IPS DF 6.9 (cell line): Measurements from ENCODE around the gene COL27A1.

Source experiments
- DNase-seq: peaks from one replicate; pipeline ENCODE4 v3.0.0-alpha.2; 2013; ENCODE audit warnings: low read depth, low spot score
- H3K27ac ChIP-seq: one replicate; pipeline ENCODE4 v1.5.1; 2013; ENCODE audit warnings: low read length, control low read depth
- H3K27me3 ChIP-seq: 2 replicates; pipeline ENCODE4 v1.6.1; 2013; ENCODE audit warnings: mild to moderate bottlenecking, low read length; ENCODE audit not compliant: control insufficient read depth, insufficient read depth
- H3K36me3 ChIP-seq: 2 replicates; pipeline ENCODE4 v1.6.1; 2013; ENCODE audit warnings: low read length; ENCODE audit not compliant: control insufficient read depth, insufficient read depth
- H3K4me1 ChIP-seq: 2 replicates; pipeline ENCODE4 v1.6.1; 2013; ENCODE audit warnings: low read length; ENCODE audit not compliant: control insufficient read depth, insufficient read depth
- H3K4me3 ChIP-seq: 2 replicates; pipeline ENCODE4 v1.5.1; 2013; ENCODE audit warnings: mild to moderate bottlenecking, low read length
- H3K9me3 ChIP-seq: 2 replicates; pipeline ENCODE4 v1.6.1; 2013; ENCODE audit warnings: low read length, inconsistent platforms; ENCODE audit not compliant: control insufficient read depth, insufficient read depth
- WGBS: extraction: QIAGEN DNeasy Blood & Tissue Kit; methylation state at CpG from one replicate; pipeline ENCODE4 v1.1.7; 2013; ENCODE audit warnings: mixed read lengths, missing lambda C conversion rate; ENCODE audit not compliant: insufficient read length, insufficient coverage; 5-methylcytosine and 5-hydroxymethylcytosine counted together

COL27A1 gene

DNA sequence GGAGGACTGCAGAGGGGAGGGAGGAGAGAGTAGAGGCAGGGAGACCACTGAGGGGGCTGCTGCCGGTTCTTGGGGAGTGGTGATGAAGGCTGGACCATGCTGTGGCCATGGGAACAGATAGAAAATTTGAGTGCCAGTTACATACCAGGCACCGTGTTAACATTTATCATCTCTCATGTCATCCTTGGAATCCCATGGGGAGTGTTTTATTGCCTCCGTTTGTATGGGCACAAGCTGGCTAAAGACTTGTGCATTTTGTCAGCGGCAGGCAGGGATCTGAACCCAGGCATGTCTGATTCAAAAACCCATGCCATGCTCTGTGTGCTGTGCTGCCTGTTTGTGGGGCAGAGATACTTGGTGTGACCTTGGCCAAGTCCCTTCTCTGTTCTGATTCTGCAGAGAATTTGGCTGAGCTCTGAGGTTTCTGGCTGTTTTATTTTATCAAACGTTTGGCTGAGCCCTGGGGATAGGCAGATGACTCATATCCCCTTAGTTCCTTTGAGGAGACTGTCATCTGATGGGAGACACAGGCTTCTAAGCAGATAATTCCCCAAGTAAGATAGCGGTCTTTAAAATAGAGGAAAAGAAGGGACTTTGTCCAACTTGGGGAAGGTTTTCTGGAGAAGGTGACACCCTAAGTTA lies 22.2 kb downstream of the COL27A1 start:
- Histone ChIP-seq H3K4me1 (no peaks in the 10 kb centered on the region), H3K27ac (no peak overlapping the region), H3K4me3 (no peak overlapping the region), H3K9me3 (no peaks in the 10 kb centered on the region), H3K36me3 (no peaks in the 10 kb centered on the region), H3K27me3 (no peaks in the 10 kb centered on the region)
- no CpG with 5 or more reads among the region's 6 CpGs for WGBS
- DNase-seq = no peak

DNA sequence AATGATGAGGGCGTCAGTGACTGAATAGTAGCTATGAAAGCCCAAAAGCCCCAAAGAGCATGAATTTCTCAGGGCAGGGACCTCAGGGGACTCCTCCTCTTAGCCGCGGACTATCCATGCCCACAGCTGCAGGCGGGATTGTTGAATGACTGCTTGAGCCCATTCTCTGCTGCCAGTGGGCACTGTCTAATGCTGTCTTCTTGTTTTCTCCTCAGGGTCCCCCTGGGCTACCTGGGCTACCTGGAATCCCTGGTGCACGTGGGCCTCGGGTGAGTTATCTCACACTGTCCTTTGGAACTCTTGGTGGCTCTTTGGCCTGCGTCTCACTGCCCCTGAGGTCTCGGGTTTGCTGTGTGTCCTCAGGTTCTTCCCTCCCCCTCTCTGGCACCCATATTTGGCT lies 22.7 kb downstream of the COL27A1 start:
- H3K36me3 ChIP-seq = no peaks in the 10 kb centered on the region
- no peaks in the 10 kb centered on the region for H3K9me3 ChIP-seq
- no CpG with 5 or more reads among the region's 8 CpGs for WGBS

DNA sequence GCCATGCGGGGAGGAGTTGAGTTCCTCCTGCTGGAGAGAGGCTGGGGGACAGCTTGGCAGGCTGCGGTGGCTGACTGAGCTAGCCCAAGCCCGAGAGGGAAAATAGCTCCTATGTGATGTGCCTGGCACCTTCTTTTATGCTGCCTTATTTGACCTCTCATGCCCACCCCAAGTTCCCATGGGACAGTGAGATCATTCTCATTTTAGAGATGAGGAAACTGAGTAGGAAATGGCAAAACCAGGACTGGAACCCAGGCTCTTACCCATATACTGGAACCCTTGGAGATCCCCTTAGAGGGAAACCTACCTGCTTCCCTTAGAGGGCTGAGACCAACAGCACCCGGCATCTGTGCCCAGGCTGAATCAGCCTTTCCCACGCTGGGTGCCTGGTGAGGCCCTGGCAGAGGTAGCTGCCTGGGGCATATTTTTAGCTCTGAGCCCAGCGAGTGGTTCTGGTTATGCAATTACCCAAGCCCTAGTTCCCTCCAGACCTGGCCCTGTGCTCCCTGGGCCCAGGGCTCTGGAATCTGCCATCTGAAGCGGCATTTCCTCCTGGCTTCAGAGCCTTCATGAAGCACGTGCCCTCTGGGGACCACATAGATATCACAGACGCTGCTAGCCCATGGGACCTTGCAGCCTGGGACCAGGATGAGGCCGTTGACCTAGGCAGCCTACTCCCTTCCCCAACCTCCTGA lies 23.6 kb downstream of the COL27A1 start:
- Histone ChIP-seq H3K36me3 (no peaks in the 10 kb centered on the region), H3K27ac (no peak overlapping the region), H3K4me3 (no peak overlapping the region), H3K9me3 (no peaks in the 10 kb centered on the region), H3K27me3 (no peaks in the 10 kb centered on the region), H3K4me1 (no peaks in the 10 kb centered on the region)
- no peak for DNase-seq
- no CpG with 5 or more reads among the region's 10 CpGs for WGBS

More for the DNA sequence above, 22.7 kb downstream of the COL27A1 start:
- Histone ChIP-seq H3K27ac (no peak overlapping the region), H3K4me3 (no peak overlapping the region), H3K27me3 (no peaks in the 10 kb centered on the region), H3K4me1 (no peaks in the 10 kb centered on the region)
- DNase-seq = no peak

DNA sequence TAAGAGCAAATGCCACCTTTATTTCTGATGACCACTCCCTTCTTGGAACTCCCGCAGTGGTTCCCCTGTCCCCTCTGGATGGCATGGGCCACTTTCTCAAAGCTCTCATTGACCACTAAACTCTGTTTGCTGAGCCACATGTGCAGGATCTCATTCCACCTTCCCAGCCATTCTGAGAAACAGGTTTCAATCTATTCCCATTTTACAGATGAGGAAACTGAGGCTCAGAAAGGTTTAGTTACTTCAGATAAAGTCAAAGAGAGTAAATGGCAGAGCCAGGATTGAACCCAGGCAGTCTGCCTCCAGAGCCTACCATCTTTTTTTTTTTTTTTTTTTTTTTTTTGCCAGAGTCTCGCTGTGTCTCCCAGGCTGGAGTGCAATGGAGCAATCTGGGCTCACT lies 24.2 kb downstream of the COL27A1 start:
- no peak overlapping the region for H3K4me3 ChIP-seq
- DNase-seq = no peak
- no peaks in the 10 kb centered on the region for H3K27me3 ChIP-seq
- no peaks in the 10 kb centered on the region for H3K4me1 ChIP-seq
- no CpG with 5 or more reads among the region's 2 CpGs for WGBS
- H3K9me3 ChIP-seq = no peaks in the 10 kb centered on the region
- no peak overlapping the region for H3K27ac ChIP-seq
- H3K36me3 ChIP-seq = no peaks in the 10 kb centered on the region

DNA sequence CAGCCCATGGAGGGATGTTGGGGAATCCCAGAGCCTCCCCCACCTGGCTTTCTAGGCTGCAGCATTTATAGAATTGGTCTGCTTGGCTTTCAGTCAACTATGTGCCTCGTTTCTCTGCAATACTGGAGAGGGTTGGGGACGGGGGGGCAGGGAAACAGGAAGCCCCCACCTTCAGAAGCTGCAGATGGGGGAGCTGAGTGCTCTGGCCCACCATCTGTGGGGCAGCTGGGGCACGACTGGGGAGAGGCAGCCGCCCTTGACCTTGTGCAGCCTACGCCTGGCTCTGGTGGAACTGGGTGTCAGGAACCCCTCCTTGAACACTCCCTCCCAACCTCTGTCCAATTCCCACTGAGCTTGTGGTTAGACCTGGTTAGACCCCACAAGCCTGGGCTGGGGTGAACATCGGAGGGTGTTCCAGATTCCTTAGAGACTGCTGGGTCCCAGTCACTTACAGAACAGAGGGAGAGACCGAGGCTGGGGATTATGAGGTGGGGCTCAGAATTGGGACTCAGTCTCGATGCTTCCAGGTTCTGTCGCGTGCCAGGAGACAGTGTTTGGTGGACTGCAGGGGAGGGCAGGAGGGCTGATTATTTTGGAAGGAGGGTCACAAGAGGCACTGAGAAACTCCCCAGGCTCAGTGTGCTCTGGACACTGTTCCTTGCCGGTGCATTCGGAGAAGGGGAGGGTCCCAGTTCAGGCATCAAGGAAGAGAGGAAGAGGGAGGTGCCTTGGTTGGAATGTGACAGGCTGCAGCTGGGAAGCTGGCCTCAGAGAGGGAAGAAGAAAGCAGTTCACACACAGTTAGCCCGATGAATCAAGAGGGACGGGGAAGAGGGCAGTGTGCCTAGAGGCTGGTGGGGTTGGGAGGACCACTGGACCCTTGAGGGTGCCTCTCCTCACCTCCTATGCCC lies 25.6 kb downstream of the COL27A1 start:
- DNase-seq = no peak
- WGBS = no CpG with 5 or more reads among the region's 14 CpGs
- Histone ChIP-seq H3K27ac (no peak overlapping the region), H3K27me3 (no peaks in the 10 kb centered on the region), H3K9me3 (no peaks in the 10 kb centered on the region), H3K4me3 (no peak overlapping the region), H3K36me3 (no peaks in the 10 kb centered on the region), H3K4me1 (no peaks in the 10 kb centered on the region)

DNA sequence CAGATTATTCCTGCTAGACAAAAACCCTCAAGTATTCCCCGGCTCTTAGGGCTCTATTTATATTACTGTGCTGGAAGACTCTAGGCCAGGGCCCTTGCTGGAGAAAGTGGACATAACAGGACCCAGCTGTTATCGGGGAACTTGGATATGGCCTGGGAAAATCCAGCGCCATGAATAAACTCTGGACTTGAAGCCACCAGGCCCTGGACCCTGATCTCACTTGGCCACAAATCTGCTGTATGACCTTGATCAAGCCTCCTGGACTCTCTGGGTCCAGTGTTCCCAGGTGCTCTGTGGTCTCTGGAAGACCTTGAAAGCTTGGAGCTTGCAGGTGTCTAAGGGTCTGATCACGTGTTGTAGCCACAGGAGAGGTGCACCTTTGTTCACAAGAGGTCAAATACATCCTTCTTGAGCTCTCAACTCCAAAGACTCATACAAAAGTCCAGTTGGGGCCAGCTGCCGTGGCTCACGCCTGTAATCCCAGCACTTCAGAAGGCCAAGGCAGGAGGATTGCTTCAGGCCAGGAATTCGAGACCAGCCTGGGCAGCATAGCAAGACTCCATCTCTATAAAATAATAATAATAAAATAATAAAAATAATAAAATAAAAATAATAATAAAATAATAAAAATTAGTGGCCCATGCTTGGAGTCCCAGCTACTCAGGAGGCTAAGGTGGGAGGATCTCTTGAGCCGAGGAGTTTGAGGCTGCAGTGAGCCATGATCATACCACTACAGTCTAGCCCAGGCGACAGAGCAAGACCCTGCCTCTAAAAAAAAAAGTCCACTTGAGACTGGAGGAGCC lies 26.5 kb downstream of the COL27A1 start:
- no peak overlapping the region for H3K27ac ChIP-seq
- no peaks in the 10 kb centered on the region for H3K9me3 ChIP-seq
- no CpG with 5 or more reads among the region's 9 CpGs for WGBS
- H3K4me3 ChIP-seq = no peak overlapping the region
- no peaks in the 10 kb centered on the region for H3K4me1 ChIP-seq
- H3K36me3 ChIP-seq = no peaks in the 10 kb centered on the region
- H3K27me3 ChIP-seq = no peaks in the 10 kb centered on the region
- no peak for DNase-seq

DNA sequence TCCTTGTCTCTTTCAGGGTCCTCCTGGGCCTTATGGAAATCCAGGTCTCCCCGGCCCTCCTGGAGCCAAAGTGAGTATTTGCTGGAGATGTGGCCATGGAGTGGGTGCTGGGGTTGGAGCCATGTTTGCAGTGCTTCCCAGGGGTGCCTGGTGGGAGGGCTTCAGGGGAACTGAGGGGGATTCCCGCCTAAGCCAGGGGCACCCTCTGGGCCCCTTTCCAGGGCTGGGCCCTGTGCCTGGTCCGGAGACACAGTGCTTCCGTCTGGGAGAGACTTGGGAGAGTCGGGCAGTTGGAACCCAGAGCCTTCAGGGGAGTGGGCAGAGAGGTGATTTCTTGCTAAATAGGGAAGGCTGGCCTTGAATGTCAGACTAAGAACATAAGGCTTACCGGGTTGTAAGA lies 27.7 kb downstream of the COL27A1 start:
- H3K27ac ChIP-seq = no peak overlapping the region
- no CpG with 5 or more reads among the region's 6 CpGs for WGBS

DNA sequence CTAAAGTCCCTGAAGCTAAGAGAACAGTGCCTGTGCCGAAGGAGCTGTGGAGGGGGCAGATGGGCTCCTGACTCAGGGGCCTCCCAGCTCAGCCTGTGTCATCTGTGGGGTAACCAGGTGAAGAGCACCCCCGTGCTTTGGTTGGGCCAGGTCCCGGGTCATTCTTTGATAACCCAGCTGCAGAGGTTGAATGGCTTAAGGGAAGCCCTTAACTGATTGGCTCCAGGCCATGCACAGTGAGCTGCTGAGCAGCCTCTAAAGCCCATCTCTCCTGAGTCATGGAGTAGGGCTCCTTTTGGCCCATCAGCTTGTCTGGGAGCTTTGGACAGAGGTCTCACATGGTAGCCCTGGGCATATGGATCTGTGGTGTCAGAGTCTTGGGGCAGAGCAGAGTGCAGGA lies 28.7 kb downstream of the COL27A1 start:
- H3K27ac ChIP-seq = no peak overlapping the region
- no peak overlapping the region for H3K4me3 ChIP-seq
- H3K27me3 ChIP-seq = no peaks in the 10 kb centered on the region
- H3K36me3 ChIP-seq = no peaks in the 10 kb centered on the region
- no peak for DNase-seq
- H3K9me3 ChIP-seq = no peaks in the 10 kb centered on the region
- H3K4me1 ChIP-seq = no peaks in the 10 kb centered on the region
- WGBS = no CpG with 5 or more reads among the region's 3 CpGs

More for the DNA sequence above, 27.7 kb downstream of the COL27A1 start:
- no peak for DNase-seq
- no peak overlapping the region for H3K4me3 ChIP-seq
- H3K4me1 ChIP-seq = no peaks in the 10 kb centered on the region
- H3K36me3 ChIP-seq = no peaks in the 10 kb centered on the region
- no peaks in the 10 kb centered on the region for H3K9me3 ChIP-seq
- H3K27me3 ChIP-seq = no peaks in the 10 kb centered on the region

DNA sequence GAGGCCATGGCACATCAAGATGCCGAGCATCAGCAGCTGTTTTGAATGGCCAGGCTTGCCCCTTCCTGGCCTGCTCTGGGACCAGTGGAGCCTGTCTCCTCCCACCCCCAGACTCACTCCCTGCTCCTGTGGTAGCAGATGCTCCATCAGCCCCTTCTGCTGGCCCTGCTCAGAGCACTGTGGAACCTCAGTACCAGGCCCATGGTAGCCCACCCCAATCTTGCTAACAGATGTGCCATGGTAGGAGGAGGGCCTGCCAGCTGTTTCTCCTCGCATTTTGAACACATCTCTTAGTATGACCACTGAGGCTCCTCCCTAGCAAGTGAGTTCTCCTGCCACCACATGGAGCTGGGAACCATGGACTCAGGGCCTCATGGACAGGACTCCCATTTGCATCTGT lies 29.5 kb downstream of the COL27A1 start:
- Histone ChIP-seq H3K9me3 (no peaks in the 10 kb centered on the region), H3K27me3 (no peaks in the 10 kb centered on the region), H3K36me3 (no peaks in the 10 kb centered on the region), H3K4me1 (no peaks in the 10 kb centered on the region), H3K4me3 (no peak overlapping the region), H3K27ac (no peak overlapping the region)
- WGBS = no CpG with 5 or more reads among the region's 2 CpGs
- no peak for DNase-seq
